OCI-LY7 (cell line): ENCODE data around the gene CLSTN2. TPM values are rescaled to one million over a fixed set of nuclear protein-coding genes. Genes with fewer than 3 reads are reported as not detected.

Source experiments
- BruUV-seq: library from RNA; stranded (reverse); fragments of 400-500 nt; replicated peaks from 2 replicates; lab custom pipeline; 2021; lab: Mats Ljungman, UMichigan
- CTCF ChIA-PET: fragments of 300-600 bp; sonication (Branson Sonifier 250); formaldehyde crosslinking; loops from one replicate; lab custom pipeline; 2022; ENCODE audit warnings: antibody characterized with exemption; ENCODE audit not compliant: unreplicated experiment; lab: Charles Lee
- POLR2A ChIA-PET: fragments of 300-600 bp; sonication (Branson Sonifier 250); formaldehyde crosslinking; loops from one replicate; lab custom pipeline; 2022; ENCODE audit warnings: antibody characterized with exemption; lab: Charles Lee
- DNase-seq: peaks from one replicate; pipeline ENCODE4 v3.0.0-alpha.2; 2015; ENCODE audit warnings: low spot score
- H2AFZ ChIP-seq: fragments of 200-600 bp; sonication (generic), shearing (Covaris generic); 2 replicates; pipeline ENCODE4 v1.6.1; 2014; ENCODE audit warnings: mild to moderate bottlenecking, antibody characterized with exemption, low read length, moderate library complexity
- H3K27ac ChIP-seq: fragments of 200-600 bp; sonication (generic); 2 replicates; pipeline ENCODE4 v1.5.1; 2014; ENCODE audit warnings: mixed run types, low read depth, mild to moderate bottlenecking, moderate library complexity, low read length, inconsistent platforms; ENCODE audit not compliant: poor library complexity, severe bottlenecking
- H3K36me3 ChIP-seq: fragments of 200-600 bp; sonication (generic); 2 replicates; pipeline ENCODE4 v1.6.1; 2014; ENCODE audit warnings: mild to moderate bottlenecking, antibody characterized with exemption, low read length, moderate library complexity, mixed read lengths; ENCODE audit not compliant: insufficient read depth
- H3K4me1 ChIP-seq: fragments of 200-600 bp; sonication (generic); 2 replicates; pipeline ENCODE4 v1.5.1; 2014; ENCODE audit warnings: mild to moderate bottlenecking, low read length; ENCODE audit not compliant: insufficient read depth, poor library complexity, severe bottlenecking
- H3K4me2 ChIP-seq: fragments of 200-600 bp; sonication (generic); 2 replicates; pipeline ENCODE4 v1.6.1; 2014; ENCODE audit warnings: mild to moderate bottlenecking, low read length
- H3K4me3 ChIP-seq: fragments of 200-600 bp; sonication (generic); 2 replicates; pipeline ENCODE4 v1.5.1; 2014; ENCODE audit warnings: mild to moderate bottlenecking, low read depth, low read length; ENCODE audit not compliant: poor library complexity, severe bottlenecking
- H3K79me2 ChIP-seq: fragments of 200-600 bp; sonication (generic); 2 replicates; pipeline ENCODE4 v1.6.1; 2016; ENCODE audit warnings: low read depth, mild to moderate bottlenecking, low read length, moderate library complexity, mixed read lengths; ENCODE audit not compliant: insufficient read depth
- H3K9me2 ChIP-seq: fragments of 200-600 bp; sonication (generic); 2 replicates; pipeline ENCODE4 v1.6.1; 2016; ENCODE audit warnings: mild to moderate bottlenecking, low read length, mixed read lengths; ENCODE audit not compliant: insufficient read depth
- H3K9me3 ChIP-seq: fragments of 200-600 bp; sonication (generic); 2 replicates; pipeline ENCODE4 v1.6.1; 2014; ENCODE audit warnings: mild to moderate bottlenecking, mixed run types, low read length, mixed read lengths
- H4K20me1 ChIP-seq: fragments of 200-600 bp; sonication (generic); 2 replicates; pipeline ENCODE4 v1.6.1; 2014; ENCODE audit warnings: mild to moderate bottlenecking, antibody characterized with exemption, low read length, moderate library complexity, mixed read lengths; ENCODE audit not compliant: insufficient read depth
- EZH2phosphoT487 ChIP-seq: fragments of 200-600 bp; sonication (generic); IDR thresholded peaks from 2 replicates; pipeline ENCODE4 v1.6.1; 2018; ENCODE audit warnings: low read depth, borderline replicate concordance, mild to moderate bottlenecking, mixed run types, antibody characterized with exemption, low read length, moderate library complexity, mixed read lengths
- intact Hi-C: fragments of 100-400 bp; cut with micrococcal nuclease; formaldehyde crosslinking; loops from one replicate; pipeline ENCODE4 v1.10.0; 2022; ENCODE audit not compliant: unreplicated experiment
- total RNA-seq, 2 experiments: library from RNA; depleted of rRNA in 1 of 2; stranded (reverse); fragments of >200 nt in 1 of 2; shearing (Covaris generic) in 1 of 2; gene quantifications; 2 replicates each; pipeline ENCODE4 v1.2.3, GENCODE V29; 2014 to 2022
- TF ChIP-seq, protein P1 (sequence below): fragments of 200-600 bp; sonication (generic); conservative IDR thresholded peaks from 2 replicates; pipeline ENCODE4 v1.5.1; 2014; ENCODE audit warnings: mild to moderate bottlenecking, antibody characterized with exemption, low read length, moderate library complexity, mixed read lengths

Gene CLSTN2
- total RNA-seq, 2 experiments from 2014 or later: not detected

DNA sequence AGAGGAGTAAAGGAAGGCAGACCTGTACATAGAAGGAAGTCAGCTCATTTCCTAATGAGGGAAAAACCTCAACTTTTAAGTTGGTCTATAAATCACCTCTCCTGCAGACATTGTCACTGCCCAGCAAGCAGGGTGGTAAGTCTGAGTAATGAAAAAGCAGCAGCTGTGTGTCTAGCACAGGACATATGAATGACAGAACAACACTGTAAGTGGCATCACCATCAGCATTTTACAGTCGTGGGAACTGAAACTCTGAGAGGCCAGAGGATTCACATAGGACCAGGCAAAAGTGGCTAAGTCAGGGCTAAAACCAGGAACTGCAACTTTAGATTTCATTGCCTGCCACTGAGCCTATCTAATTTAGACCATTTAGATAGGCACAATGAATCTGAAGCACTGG, 235.6 kb downstream of the CLSTN2 start:
- Histone ChIP-seq H3K9me3 (no peaks in the 10 kb centered on the region), H3K36me3 (no peaks in the 10 kb centered on the region), H2AFZ (no peak overlapping the region), H3K4me1 (no peaks in the 10 kb centered on the region), H4K20me1 (no peaks in the 10 kb centered on the region), H3K4me3 (no peak overlapping the region), H3K9me2 (no peaks in the 10 kb centered on the region), H3K27ac (no peak overlapping the region), H3K79me2 (no peaks in the 10 kb centered on the region), H3K4me2 (no peak overlapping the region)
- DNase-seq: no peak
- TF ChIP-seq, protein P1, sequence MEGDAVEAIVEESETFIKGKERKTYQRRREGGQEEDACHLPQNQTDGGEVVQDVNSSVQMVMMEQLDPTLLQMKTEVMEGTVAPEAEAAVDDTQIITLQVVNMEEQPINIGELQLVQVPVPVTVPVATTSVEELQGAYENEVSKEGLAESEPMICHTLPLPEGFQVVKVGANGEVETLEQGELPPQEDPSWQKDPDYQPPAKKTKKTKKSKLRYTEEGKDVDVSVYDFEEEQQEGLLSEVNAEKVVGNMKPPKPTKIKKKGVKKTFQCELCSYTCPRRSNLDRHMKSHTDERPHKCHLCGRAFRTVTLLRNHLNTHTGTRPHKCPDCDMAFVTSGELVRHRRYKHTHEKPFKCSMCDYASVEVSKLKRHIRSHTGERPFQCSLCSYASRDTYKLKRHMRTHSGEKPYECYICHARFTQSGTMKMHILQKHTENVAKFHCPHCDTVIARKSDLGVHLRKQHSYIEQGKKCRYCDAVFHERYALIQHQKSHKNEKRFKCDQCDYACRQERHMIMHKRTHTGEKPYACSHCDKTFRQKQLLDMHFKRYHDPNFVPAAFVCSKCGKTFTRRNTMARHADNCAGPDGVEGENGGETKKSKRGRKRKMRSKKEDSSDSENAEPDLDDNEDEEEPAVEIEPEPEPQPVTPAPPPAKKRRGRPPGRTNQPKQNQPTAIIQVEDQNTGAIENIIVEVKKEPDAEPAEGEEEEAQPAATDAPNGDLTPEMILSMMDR: no peak
- TF ChIP-seq EZH2phosphoT487: no peak
- BruUV-seq: no TSS peak
- ChIA-PET POLR2A (interaction anchor here (0.9 kb wide), 1 partner anchor 20 kb away, joined by 3 read pairs; no protein-coding TSS in a partner anchor), CTCF (no interaction called here)
- intact Hi-C loops: no loop called here

DNA sequence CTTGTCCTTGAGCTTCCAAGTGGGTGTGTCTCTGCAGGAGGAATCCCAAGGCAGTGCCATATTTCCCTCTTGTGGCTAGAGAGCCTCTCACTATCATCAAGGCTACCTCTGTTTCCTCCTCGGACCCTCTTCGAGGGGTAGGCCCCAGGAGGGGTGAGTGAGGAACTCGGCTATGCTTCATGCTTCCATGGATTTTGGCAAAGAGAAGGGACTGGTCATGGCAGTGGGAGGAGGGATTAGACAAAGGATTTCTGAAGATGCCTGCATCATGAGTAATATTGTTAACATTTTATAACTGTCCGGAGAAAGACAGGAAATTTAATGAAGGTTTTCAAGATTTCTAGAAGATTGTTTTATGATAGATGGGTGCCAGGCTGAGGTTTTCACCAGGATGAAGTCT, 241.5 kb downstream of the CLSTN2 start:
- ChIA-PET POLR2A (no interaction called here), CTCF (no interaction called here)
- Histone ChIP-seq H3K9me2 (no peaks in the 10 kb centered on the region), H3K79me2 (no peaks in the 10 kb centered on the region), H4K20me1 (no peaks in the 10 kb centered on the region), H3K4me3 (no peak overlapping the region), H3K4me1 (no peaks in the 10 kb centered on the region), H3K27ac (no peak overlapping the region), H3K4me2 (no peak overlapping the region), H3K36me3 (no peaks in the 10 kb centered on the region), H2AFZ (no peak overlapping the region), H3K9me3 (no peaks in the 10 kb centered on the region)
- intact Hi-C loops: no loop called here
- no peak for DNase-seq
- BruUV-seq: no TSS peak
- no peak for TF ChIP-seq EZH2phosphoT487
- TF ChIP-seq, protein P1: no peak

DNA sequence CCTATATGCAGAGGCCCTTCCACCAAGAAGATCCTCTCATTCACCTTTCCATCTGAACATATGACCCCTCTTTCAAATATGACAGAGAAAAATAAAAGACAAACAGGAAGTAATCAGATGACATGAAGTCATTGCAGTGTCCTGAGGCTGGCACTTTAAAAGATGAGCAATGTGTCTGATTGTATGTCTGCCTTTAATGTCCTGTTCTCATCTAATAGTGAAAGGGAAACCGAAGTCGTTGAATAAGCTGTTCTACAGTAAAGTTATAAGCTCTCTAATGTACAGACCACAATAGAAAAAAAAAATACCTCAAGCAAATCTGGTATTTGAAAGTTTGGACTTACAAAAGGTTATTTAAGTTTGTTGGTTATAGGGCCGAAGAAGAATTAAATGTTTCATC, 243.0 kb downstream of the CLSTN2 start:
- no peak overlapping the region for H3K27ac ChIP-seq
- H2AFZ ChIP-seq: no peak overlapping the region
- no peak overlapping the region for H3K4me2 ChIP-seq
- no peak for DNase-seq
- H3K4me1 ChIP-seq: no peaks in the 10 kb centered on the region
- no peaks in the 10 kb centered on the region for H3K79me2 ChIP-seq
- H3K36me3 ChIP-seq: no peaks in the 10 kb centered on the region
- no peaks in the 10 kb centered on the region for H4K20me1 ChIP-seq
- no peaks in the 10 kb centered on the region for H3K9me3 ChIP-seq
- ChIA-PET CTCF (no interaction called here), POLR2A (interaction anchor here (0.7 kb wide), 1 partner anchor 12 kb away, joined by 3 read pairs; no protein-coding TSS in a partner anchor)
- no peaks in the 10 kb centered on the region for H3K9me2 ChIP-seq
- H3K4me3 ChIP-seq: no peak overlapping the region
- intact Hi-C loops: no loop called here
- no TSS peak for BruUV-seq
- TF ChIP-seq, protein P1: no peak
- TF ChIP-seq EZH2phosphoT487: no peak
